K562 (cell line): Measurements from ENCODE around the gene MYH7B. TPM values are rescaled to one million over a fixed set of nuclear protein-coding genes. Genes with fewer than 3 reads are reported as not detected.

Source experiments
- ATAC-seq: fragments of 200-7000 bp; cut with Tn5 transposase; 3 replicates; pipeline ENCODE4 v1.9.1; 2020; ENCODE audit warnings: moderate library complexity
- BruUV-seq: library from RNA; stranded (reverse); fragments of 400-500 nt; replicated peaks from 2 replicates; lab custom pipeline; 2021; lab: Mats Ljungman, UMichigan
- CTCF ChIA-PET: fragments of 300-600 bp; formaldehyde crosslinking; extraction: SDS; loops from one replicate; lab custom pipeline; 2021; ENCODE audit warnings: low intra/inter-chr PET ratio; lab: Yijun Ruan, JAX
- POLR2A ChIA-PET: fragments of 300-600, 350-650 bp; sonication (Branson Sonifier 250); formaldehyde crosslinking; extraction: SDS; loops from one replicate; lab custom pipeline; 2021; ENCODE audit warnings: antibody characterized with exemption, inconsistent platforms; lab: Yijun Ruan, JAX
- DNase-seq, 4 experiments: peaks; one replicate each; pipeline versions ENCODE4 v3.0.0 to v3.0.0-alpha.2; 2011 to 2018; ENCODE audit warnings: low spot score in 3 of 4, mixed read lengths in 3 of 4; ENCODE audit errors: extremely low read depth in 1 of 4
- FAIRE-seq: peaks from 2 replicates; lab custom pipeline; 2011; peaks lifted over from hg19 to GRCh38; lab: Jason Lieb, UNC
- H2AFZ ChIP-seq: 2 replicates; pipeline ENCODE4 v1.6.0; 2011; ENCODE audit warnings: low read depth, low read length, control low read depth, inconsistent platforms
- H3K27ac ChIP-seq: fragments of 200-600 bp; 3 replicates; pipeline ENCODE4 v1.8.0; 2011; ENCODE audit warnings: low read depth, mild to moderate bottlenecking, control low read depth, inconsistent platforms, low read length, moderate library complexity, mixed read lengths; ENCODE audit errors: extremely low read depth
- H3K27me3 ChIP-seq, 2 experiments: fragments of 300-600 bp in 1 of 2; 2 replicates in 1 of 2; 3 replicates in 1 of 2; pipeline versions ENCODE4 v1.6.0 to v1.8.0; 2011; ENCODE audit warnings: inconsistent platforms in 2 of 2, low read length in 2 of 2, mild to moderate bottlenecking in 1 of 2, mixed read lengths in 1 of 2, moderate library complexity in 1 of 2; ENCODE audit not compliant: control insufficient read depth in 2 of 2, insufficient read depth in 2 of 2
- H3K36me3 ChIP-seq: fragments of 300-600 bp; 3 replicates; pipeline ENCODE4 v1.8.0; 2011; ENCODE audit warnings: mild to moderate bottlenecking, low read length, inconsistent platforms; ENCODE audit not compliant: control insufficient read depth, insufficient read depth
- H3K4me1 ChIP-seq, 2 experiments: fragments of 200-600 bp in 1 of 2; replicated peaks in 1 of 2; 2 replicates in 1 of 2; 3 replicates in 1 of 2; pipeline versions ENCODE4 v1.5.1 to v1.8.0; 2011; ENCODE audit warnings: inconsistent platforms in 2 of 2, low read length in 2 of 2, mild to moderate bottlenecking in 1 of 2, mixed read lengths in 1 of 2, moderate library complexity in 1 of 2; ENCODE audit not compliant: control insufficient read depth in 2 of 2, insufficient read depth in 2 of 2
- H3K4me2 ChIP-seq: 2 replicates; pipeline ENCODE4 v1.6.1; 2011; ENCODE audit warnings: low read length, control low read depth, inconsistent platforms, mixed read lengths; ENCODE audit not compliant: insufficient read depth
- H3K4me3 ChIP-seq: fragments of 200-600 bp; sonication (generic), shearing (Covaris generic); 2 replicates; pipeline ENCODE4 v1.5.1; 2016; ENCODE audit warnings: control low read depth, inconsistent platforms
- H3K79me2 ChIP-seq: fragments of 200-600 bp; 3 replicates; pipeline ENCODE4 v1.8.0; 2011; ENCODE audit warnings: low read length, inconsistent platforms; ENCODE audit not compliant: control insufficient read depth, insufficient read depth
- H3K9ac ChIP-seq, 2 experiments: 2 replicates each; pipeline versions ENCODE4 v1.6.0 to v1.6.1; 2011; ENCODE audit warnings: low read depth in 2 of 2, low read length in 2 of 2, control low read depth in 1 of 2, inconsistent platforms in 1 of 2, mild to moderate bottlenecking in 1 of 2, mixed read lengths in 1 of 2; ENCODE audit not compliant: insufficient read depth in 1 of 2
- H3K9me1 ChIP-seq: one replicate; pipeline ENCODE4 v1.6.0; 2011; ENCODE audit warnings: inconsistent platforms, mild to moderate bottlenecking, low read length, moderate library complexity; ENCODE audit not compliant: control insufficient read depth, insufficient read depth
- H3K9me3 ChIP-seq: replicated peaks from 2 replicates; pipeline ENCODE4 v1.5.1; 2011; ENCODE audit warnings: low read depth, low read length, inconsistent platforms; ENCODE audit not compliant: control insufficient read depth, insufficient read depth
- H4K20me1 ChIP-seq: replicated peaks from 2 replicates; pipeline ENCODE4 v1.6.1; 2011; ENCODE audit warnings: low read length, inconsistent platforms, mixed read lengths; ENCODE audit not compliant: control insufficient read depth, insufficient read depth
- CBX3 ChIP-seq, 2 experiments: IDR thresholded peaks; 1 replicate in 1 of 2; 2 replicates in 1 of 2; pipeline ENCODE4 v1.6.1; 2012; ENCODE audit warnings: inconsistent platforms in 2 of 2, low read length in 2 of 2, borderline replicate concordance in 1 of 2, control low read depth in 1 of 2
- FOXO4 ChIP-seq: fragments of 450-650 bp; formaldehyde crosslinking; IDR thresholded peaks from 2 replicates; pipeline ENCODE4 v1.4.0; 2020; ENCODE audit warnings: mild to moderate bottlenecking, moderate library complexity
- POLR2A ChIP-seq: fragments of 450-650 bp; conservative IDR thresholded peaks from 2 replicates; pipeline ENCODE4 v1.6.1; 2016
- SFPQ ChIP-seq: fragments of 200-400 bp; formaldehyde crosslinking; IDR thresholded peaks from 2 replicates; pipeline ENCODE4 v1.6.1; 2017; ENCODE audit warnings: mild to moderate bottlenecking, low read depth, low read length, moderate library complexity
- THAP7 ChIP-seq: fragments of 250-450 bp; sonication (Bioruptor Pico); IDR thresholded peaks from 2 replicates; pipeline ENCODE4 v1.5.0; 2021
- ZNF431 ChIP-seq: sonication (generic); formaldehyde crosslinking; IDR thresholded peaks from 2 replicates; pipeline ENCODE4 v1.8.0; 2022; ENCODE audit warnings: mild to moderate bottlenecking, missing genetic modification reagents
- ZNF507 ChIP-seq: conservative IDR thresholded peaks from 2 replicates; pipeline ENCODE4 v1.6.1; 2017; ENCODE audit warnings: missing genetic modification characterization, missing compliant biosample characterization
- in situ Hi-C: fragments of 300-500 bp; cut with MboI; formaldehyde crosslinking; loops from 4 replicates; pipeline ENCODE4 v1.15.0; 2018; ENCODE audit warnings: inconsistent platforms, mixed read lengths
- intact Hi-C: fragments of 100-400 bp; cut with micrococcal nuclease; formaldehyde crosslinking; loops from 2 replicates; pipeline ENCODE4 v1.14.2; 2022
- polyA plus RNA-seq, 8 experiments: library from polyadenylated mRNA; depleted of rRNA in 4 of 8; stranded (reverse) in 5 of 8; unstranded in 3 of 8; fragments of >200 nt; fragmentation: Nextera tagmentation in 2 of 8; fragmentation: Illumina TruSeq in 1 of 8; extraction: Ambion mirVana in 2 of 8; extraction: Trizol in 1 of 8; gene quantifications; 2 replicates each; pipeline versions ENCODE4 v1.2.1 to v1.2.3, GENCODE V29; 2011 to 2014; ENCODE audit warnings: inconsistent platforms in 1 of 8, missing spikeins in 1 of 8
- total RNA-seq, 7 experiments: library from RNA; depleted of rRNA in 6 of 7; stranded (reverse); fragments of >200 nt in 6 of 7; fragmentation: Illumina TruSeq in 2 of 7; extraction: Trizol in 2 of 7; gene quantifications; 2 replicates each; pipeline versions ENCODE4 v1.2.1 to v1.2.3, GENCODE V29; 2011 to 2021; ENCODE audit warnings: low replicate concordance in 1 of 7

MYH7B gene
- total and polyA plus RNA-seq, 9 of the 15 experiments (the other 6 are each of a cell fraction or from before 2014, with no cell fraction given): 0.07 to 0.34 (median 0.13) TPM; not detected in 3

- CTCF ChIA-PET: no interaction called here
- Histone ChIP-seq H3K9me3 (peaks cover 7% of the 10 kb centered on the region), H3K79me2 (no peaks in the 10 kb centered on the region), H3K27me3 (no peaks in the 10 kb centered on the region), H3K9me1 (no peaks in the 10 kb centered on the region), H4K20me1 (no peaks in the 10 kb centered on the region), H3K9ac (no peak overlapping the region), H3K27ac (no peak overlapping the region), H3K4me1 (peaks cover 3 to 12% of the 10 kb centered on the region in 2 experiments; a peak in 3 of 5 replicates), H3K36me3 (peaks cover 89% of the 10 kb centered on the region), H3K4me3 (no peak overlapping the region), H3K4me2 (no peak overlapping the region), H2AFZ (no peak overlapping the region)
- intact Hi-C loops (no loop called here), in situ Hi-C loops (no loop called here)
- POLR2A ChIA-PET: no interaction called here
- no TSS peak for BruUV-seq
- no peak for DNase-seq
- TF ChIP-seq POLR2A (no peak), ZNF507 (tag) (no peak), CBX3 (IDR thresholded peaks at IDR 0.05; ENCODE audit: borderline replicate concordance in 1 of 2, low read length in 2 of 2) (no peak), THAP7 (CRISPR knock-in tag) (no peak), ZNF431 (CRISPR knock-in tag) (no peak), SFPQ (no peak), FOXO4 (CRISPR knock-in tag) (no peak)
- ATAC-seq: no peak
- no peak for FAIRE-seq
These were observed 35.6 kb upstream of the MYH7B start for GRCh38 chr20:34920055-34920454.
